Measurements from ENCODE around the gene PRCP.
A peak's percentile ranks its signal among the peaks of the same experiment; 100 is the strongest.
"Not testable (repeated sequence)": the region's sequence is repeated elsewhere in the genome, so short reads cannot be mapped to it uniquely, and the experiment has no call there.

PRCP gene

DNA sequence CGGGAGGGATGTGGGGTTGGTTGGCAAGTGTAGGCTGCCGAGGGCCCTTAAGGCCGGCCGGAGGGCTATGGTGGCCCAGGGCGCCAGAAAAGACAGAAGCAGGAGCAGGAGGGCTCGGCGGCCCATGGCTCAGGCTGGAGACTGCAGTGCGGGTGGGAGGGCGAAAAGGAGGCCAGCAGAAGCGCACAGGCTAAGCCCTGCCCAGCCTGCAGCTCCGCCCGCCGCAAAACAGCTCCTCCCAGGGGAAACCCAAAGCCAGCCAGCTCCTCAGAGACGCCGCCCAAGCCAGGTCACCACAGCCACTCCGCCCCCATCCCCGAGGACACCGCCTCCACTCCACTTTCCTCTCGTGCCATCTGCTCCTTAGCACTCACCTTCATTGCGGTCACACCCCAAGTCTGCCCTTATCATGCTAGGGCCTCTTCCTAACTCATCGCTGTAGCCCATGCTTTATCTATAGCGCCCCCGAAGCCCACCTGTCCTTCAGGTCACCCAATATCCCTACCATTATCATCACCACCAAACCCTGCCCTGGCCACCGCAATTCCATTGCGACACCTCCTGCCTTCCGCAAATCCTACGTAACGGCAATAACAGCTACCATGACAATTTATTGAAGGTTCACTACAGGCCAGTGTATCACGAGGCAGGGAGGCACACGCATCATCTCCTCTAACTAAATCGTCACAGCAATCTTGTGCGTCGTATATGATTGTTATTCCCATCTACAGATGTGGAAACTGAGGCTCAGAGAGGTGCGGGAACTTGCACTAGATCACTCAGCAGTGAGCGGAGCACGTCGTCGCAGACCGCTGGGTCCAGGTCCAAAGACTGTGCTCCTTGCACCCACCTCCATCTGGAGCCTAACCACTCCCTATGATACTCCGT lies at the start of gene PRCP:
PRCP (minus strand) TSS at position 154 of the 888 bp plus-strand sequence; CDS start at position 126, 28 bp downstream.
- peak; percentile 91 for DNase-seq

DNA sequence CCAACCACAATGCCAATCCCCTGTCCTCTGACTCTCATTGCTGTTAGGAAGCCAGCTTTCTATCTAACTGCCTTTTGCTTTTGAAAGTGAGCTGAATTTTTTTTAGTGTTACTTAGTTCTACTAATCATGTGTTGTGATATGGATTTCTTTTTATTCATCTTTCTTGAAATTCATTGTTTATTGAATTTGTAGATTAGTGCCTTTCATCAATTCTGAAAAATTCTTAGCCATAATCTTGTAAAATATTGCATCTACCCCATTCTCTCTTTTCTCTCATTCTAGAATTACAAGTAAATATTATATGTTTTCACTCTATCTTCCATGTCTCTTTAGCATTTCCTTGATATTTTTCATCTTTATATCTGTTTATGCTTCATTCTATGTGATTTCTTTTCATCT lies 49.1 kb upstream of the PRCP start:
- no peak for DNase-seq

DNA sequence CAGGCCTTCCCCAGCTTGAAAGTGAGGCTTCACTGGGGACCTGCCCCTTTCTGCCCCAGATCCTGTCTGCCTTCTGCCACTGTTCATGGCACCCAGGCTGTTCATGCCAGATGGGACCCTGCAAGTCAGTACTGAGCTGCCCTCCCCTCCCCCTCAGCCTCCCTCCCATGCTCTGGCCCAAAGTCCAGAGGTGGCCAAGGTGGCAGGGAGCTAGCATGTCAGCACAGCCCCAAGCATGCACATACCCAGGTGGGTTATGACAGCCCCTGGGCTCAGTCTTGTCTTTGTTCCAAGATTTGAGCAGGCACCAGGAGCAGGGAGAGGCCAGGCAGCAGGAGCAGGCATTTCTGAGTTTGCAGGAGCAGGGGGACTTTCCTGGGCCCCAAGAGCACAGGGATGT lies 45.5 kb upstream of the PRCP start:
- DNase-seq, result no peak

DNA sequence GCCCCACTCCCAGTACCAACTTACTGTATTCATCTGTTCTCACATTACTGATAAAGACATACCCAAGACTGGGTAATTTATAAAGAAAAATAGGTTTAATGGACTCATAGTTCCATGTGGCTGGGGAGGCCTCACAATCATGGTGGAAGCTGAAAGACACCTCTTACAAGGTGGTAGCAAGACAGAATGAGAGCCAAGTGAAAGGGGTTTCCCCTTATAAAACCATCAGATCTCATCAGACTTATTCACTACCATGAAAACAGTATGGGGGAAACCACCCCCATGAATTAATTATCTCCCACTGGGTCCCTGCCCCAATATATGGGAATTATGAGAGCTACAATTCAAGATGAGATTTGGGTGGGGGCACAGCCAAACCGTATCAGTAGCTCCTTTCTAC lies 44.8 kb upstream of the PRCP start:
- not testable (repeated sequence) for DNase-seq

DNA sequence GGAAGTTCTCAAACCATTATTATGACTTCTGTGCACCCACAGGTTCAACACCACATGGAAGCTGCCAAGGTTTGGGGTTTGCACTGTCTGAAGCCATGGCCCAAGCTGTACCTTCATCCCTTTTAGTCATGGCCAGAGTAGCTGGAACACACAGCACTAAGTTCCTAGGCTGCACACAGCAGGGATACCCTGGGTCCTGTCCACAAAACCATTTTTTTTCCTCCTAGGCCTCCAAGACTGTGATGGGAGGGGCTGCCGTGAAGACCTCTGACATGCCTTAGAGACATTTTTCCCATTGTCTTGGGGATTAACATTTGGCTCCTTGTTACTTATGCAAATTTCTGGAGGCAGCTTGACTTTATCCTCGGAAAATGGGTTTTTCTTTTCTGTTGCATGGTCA lies 44.0 kb upstream of the PRCP start:
- no peak for DNase-seq

DNA sequence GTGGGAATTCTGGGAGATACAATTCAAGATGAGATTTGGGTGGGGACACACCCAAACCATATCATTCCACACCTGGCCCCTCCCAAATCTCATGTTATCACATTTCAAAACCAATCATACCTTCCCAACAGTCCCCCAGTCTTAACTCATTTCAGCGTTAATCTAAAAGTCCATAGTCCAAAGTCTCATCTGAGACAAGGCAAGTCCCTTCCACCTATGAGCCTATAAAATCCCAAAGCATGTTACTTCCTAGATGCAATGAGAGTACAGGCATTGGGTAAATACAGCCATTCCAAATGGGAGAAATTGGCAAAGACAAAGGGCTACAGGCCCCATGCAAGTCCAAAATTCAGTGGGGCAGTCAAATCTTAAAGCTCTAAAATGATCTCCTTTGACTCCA lies 43.2 kb upstream of the PRCP start:
- not testable (repeated sequence) for DNase-seq

DNA sequence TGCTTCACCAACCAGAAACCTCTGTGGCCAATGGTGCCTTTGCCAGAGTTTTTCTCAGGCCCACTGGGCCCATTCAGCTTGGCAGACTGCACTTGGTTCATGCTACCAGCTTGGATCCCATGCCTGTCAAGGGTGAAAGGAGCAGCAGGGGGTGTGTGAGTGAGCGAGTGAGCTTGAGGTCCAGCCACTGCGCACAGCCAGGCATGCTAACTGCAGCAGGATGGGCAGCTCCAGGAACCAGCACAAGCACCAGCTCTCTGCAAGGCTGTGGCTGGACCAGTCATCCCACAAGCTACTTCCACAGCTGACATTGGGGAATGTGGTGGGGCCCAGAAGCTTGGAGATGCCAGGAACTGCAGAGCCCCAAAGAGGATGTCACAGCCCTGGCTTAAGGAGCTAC lies 42.1 kb upstream of the PRCP start:
- no peak for DNase-seq

DNA sequence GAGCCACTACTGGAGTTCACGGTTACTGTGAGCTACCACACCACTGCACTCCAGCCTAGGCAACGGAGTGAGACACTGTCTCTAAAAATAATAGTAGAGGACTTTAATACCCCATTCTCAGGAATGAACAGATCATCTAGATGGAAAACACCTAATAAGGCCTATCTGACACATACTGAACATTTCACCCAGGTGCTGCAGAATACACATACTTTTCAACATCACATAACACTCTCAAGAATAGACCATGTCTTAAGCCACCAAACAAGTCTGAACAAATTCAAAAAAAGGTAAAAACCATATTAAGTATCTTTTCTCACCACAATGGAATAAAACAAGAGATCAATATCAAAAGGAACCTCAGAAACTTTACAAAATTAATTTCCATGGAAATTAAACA lies 39.2 kb upstream of the PRCP start:
- DNase-seq, result no peak

DNA sequence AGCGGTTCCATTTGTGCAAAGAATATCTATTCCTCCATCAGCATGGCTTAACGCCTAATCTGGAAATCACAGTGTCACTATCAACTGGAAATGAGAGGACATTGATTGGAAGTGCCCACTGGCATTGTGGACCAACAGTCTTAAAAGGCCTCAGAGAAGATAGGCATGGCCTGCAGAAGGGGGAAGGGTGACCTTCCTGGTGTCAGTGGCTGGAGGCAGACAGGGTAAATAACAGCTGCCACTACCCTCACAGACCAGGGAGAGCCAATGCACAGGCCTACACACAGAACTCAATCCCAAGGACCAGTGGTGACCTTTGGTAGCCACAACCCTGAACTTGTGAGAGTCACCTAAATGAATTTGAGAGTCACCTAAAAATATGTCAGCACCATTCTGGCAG lies 37.3 kb upstream of the PRCP start:
- no peak for DNase-seq

DNA sequence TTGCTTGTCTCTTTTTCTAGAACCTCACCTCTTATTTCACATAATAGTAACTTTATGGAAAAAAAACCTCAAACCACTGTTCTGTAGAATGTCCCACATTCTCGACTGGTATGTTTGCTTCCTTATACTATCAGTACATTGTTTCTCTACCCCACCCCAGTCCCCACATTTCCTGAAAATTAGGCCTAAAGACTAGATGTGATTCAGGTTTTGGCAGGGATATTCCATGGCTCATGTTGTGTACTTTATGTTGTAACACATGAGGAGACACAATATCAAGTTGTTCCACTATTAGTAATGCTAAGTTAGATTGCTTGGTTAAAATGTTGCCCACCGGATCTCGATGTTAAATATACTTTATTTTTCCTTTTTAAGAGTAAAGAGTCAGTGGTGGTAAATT lies 36.0 kb upstream of the PRCP start:
- no peak for DNase-seq

DNA sequence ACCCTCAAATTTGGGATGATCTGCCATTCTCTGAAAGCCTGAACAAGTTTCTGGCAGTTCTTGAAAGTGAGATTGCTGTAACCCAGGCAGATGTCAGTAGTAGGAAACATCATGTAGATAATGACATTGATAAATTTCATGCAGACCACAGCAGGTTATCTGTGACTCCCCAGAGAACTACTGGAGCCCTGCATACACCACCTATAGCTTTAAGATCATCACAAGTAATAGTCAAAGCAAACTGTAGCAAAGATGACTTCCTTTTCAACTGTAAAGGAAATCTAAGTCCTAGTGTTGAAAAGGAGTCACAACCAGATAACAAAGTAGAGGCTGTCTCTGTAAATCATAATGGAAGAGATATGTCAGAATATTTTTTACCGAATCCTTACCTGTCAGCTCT lies 32.3 kb upstream of the PRCP start:
- DNase-seq, result no peak

DNA sequence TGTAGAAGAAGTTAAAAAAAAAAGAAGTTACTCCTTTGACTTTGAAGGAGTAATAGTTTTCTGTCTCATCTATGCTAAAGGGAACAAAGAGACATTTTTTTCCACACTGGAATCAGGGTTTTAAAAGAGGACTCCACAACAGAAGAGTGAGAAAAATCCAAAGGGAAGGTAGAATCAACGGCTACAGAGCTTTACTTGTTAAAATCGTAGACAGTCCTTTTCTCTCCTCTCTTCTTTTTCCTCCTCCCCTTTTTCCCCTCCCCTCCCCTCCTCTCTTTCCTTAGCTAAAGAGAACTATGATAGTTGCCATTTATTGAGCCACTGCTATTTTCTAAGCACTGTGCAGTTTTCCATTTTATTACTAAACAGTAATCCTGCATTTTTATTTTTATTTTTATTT lies 30.5 kb upstream of the PRCP start:
- DNase-seq, result no peak

DNA sequence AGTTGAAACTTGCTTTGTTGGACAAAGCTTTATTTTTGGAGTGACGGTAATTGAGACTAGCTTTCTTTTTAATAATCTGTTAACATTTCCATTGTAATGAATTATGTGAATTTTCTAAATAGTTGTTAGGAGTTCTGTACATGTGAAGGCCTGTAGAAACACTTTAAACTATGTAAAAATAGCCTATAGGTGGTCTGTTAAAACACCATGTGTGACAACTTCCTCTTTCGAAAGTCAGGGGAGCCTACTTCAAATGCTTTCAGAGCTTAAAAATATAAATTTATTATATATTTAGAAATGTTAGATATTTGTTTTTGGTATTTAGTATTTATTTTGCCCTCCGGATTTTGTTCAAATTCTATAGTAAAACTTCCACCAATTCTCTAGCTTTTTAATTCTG lies 30.0 kb upstream of the PRCP start:
- DNase-seq, result no peak

DNA sequence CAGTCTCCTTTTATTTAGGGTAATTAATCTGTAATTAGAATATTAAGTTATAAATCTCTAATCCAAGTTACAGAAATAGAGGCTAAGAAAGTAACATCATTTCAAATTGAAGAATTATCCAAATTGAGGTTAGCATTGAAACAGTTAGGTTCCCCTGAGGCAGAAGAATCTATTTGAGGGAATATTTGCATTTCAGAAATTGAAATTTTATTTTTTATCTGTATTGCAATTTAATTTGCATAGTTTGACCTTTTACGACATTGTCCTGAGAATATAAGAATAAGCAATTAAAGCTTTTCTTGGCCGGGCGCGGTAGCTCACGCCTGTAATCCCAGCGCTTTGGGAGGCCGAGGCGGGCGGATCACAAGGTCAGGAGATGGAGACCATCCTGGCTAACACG lies 28.9 kb upstream of the PRCP start:
- no peak for DNase-seq

DNA sequence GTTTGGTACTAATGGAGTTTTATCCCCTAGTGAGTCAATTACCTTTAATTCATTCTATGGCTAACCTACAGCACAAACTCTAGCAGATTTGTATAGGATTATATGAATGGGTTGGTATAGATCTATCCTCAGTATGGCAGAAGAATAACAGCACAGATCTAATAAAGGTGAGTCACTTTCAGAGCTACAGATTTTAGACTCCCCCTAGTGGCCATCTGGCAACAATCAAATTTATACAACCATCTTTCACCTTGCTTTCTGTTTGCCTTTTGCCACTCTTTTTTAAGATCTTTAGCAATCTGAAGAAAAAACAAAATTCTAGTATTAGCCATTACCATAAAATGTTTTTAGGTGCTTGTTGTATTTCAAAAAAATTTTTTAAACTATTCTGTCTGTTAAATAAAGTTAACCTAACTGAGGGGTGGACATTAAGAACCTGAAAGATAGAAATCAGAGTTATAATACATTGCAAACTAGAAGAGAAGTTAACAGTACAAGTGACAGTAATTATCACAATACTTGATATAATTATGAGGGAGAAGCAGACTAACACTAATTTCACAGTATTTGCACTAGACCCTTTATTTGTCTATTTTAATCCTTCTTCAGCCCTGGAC lies 27.1 kb upstream of the PRCP start:
- DNase-seq, result peak; percentile 13

DNA sequence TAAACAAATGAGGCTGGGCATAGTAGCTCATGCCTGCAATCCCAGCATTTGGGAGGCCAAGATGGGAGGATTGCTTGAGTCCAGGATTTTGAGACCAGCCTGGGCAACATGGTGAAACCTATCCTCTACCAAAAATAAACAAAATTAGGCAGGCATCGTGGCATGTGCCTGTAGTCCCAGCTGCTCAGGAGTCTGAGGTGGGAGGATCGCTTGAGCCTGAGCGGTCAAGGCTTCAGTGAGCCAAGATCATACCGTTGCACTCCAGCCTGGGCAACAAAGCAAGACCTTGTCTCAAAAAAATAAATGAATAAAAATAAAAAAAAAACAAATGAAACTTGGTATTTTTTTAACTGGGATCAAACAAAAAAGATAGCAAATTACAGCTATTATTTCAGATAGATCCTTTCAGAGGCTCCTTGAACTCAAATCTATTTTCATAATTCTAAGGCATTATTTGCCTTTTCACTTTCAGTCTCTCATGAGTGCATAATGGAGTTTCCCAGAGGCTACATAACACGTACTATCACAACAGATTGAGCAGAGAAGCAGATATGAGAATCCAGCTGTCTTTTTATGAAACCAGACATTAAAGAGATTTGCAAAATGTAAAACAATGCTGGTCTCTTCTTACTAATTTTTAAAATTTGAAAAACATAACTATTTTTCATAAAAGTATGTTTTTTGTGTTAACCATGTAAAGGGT lies 24.4 kb upstream of the PRCP start:
- DNase-seq, result no peak

DNA sequence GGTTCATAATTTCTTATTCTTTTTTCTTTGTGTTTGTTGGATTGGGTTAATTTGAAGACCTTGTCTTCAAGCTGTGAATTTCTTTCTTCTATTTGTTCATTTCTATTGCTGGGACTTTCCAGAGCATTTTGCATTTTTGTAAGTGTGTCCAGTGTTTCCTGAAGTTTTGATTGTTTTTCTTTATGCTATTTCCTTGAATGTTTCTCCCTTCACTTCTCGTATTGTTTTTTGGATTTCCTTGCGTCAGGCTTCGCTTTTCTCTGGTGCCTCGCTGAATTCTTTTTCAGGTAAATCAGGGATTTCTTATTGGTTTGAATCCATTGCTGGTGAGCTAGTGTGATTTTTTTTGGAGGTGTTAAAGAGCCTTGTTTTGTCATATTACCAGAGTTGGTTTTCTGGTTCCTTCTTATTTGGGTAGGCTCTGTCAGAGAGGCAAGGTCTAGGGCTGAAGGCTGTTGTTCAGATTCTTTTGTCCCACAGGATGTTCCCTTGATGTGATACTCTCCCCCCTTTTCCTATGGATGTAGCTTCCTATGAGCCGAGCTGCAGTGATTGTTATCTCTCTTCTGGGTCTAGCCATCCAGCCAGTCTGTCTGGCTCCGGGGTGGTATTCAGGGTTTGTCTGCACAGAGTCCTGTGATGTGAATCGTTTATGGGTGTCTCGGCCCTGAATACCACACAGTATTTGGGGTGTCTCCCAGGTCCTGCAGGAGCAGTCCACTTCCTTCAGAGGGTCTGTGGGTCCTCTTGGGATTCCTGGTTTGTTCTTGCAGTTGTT lies 22.4 kb upstream of the PRCP start:
- DNase-seq, result not testable (repeated sequence)

DNA sequence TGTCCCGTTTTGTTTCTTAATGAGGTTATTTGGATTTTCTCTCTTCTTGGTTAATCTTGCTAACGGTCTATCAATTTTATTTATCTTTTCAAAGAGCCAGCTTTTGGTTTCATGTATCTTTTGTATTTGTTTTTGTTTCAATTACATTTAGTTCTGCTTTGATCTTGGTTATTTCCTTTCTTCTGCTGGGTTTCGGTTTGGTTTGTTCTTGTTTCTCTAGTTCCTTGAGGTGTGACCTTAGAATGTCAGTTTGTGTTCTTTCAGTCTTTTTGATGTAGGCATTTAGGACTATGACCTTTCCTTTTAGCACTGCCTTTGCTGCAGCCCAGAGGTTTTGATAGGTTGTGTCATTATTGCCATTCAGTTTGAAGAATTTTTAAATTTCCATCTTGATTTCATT lies 20.0 kb upstream of the PRCP start:
- not testable (repeated sequence) for DNase-seq

DNA sequence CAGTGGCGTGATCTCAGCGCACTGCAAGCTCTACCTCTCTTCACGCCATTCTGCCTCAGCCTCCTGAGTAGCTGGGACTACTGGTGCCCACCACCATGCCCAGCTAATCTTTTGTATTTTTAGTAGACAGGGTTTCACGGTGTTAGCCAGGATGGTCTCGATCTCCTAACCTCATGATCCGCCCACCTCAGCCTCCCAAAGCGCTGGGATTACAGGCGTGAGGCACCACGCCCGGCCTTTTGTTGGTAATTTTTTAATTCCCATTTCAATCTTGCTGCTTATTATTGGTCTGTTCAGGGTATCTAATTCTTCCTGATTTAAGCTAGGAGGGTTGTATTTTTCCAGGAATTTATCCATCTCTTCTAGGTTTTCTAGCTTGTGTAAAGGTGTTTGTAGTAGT lies 19.6 kb upstream of the PRCP start:
- not testable (repeated sequence) for DNase-seq

DNA sequence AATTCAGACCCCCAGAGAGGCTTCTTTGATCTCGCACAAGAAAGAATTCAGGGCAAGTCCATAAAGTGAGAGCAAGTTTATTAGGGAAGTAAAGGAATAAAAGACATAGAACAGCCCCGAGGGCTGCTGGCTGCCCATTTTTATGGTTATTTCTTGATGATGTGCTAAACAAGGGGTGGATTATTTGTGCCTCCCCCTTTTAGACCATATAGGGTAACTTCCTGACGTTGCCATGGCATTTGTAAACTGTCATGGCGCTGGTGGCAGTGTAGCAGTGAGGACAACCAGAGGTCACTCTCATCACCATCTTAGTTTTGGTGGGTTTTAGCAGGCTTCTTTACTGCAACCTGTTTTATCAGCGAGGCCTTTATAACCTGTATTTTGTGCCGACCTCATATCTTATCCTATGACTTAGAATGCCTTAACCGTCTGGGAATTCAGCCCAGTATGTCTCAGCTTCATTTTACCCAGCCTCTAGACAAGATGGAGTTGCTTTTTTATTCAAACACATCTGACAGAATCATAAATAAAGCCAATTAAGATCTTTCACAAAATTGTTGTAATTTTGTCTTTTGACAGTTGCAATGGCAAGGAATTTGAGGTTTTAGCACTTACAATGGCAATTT lies 8.9 kb upstream of the PRCP start:
- DNase-seq, result no peak

DNA sequence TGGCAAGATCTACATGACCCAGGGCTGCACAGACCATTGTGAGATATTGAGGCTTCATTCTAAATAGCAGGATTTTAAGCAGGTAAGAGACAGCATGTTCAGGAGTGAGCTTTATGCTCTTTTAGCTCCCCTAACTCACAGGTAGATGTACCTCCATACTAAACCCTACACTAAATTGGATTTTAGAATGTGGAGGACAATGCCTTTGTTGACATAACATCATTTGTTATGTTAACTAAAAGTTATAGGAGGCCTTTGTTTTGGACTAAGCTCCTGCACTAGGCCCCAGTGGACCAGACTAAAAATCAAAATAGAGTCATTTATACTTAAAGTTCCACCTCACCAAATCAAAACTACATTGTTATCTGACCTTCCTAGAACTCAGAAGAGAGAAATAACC lies 8.1 kb upstream of the PRCP start:
- DNase-seq, result no peak

DNA sequence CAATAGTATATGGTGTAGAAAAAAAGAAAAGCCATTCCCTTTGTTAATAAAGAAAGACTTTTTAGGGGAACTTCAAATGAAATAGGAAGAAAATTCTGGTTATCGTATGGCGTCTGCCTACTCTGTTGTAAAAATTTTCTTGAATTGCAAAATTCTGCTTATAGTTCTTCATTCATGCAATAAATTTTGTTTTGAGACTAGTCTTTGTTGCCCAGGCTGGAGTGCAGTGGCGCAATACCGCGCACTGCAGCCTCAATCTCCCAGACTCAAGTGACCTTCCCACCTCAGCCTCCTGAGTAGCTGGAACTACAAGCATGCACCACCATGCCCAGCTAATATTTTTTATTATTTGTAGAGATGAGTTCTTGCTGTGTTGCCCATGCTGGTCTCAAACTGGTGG lies 7.1 kb upstream of the PRCP start:
- DNase-seq, result no peak

DNA sequence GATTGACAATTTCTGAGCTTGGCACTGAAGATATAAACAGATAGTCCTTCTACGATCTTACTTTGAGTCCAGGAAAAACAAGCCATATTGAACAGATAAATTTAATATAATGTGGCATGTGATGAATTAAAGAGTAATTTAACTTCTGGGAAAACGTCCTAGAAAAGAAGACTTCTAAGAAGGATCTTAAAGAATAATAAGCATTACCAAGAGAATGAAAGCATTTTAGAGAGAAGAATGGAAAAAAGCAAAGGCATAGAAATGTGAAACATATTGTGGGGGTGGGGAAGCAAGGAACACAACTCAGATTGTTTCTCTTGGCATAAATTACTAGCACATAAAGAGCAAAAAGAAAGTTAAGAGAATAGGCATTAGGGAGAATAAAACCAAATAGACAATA lies 6.7 kb upstream of the PRCP start:
- no peak for DNase-seq

Measured in DMS79 (cell line).